Ovary (tissue), 3 donors: ENCODE data around the gene BBS2.

ENCODE experiments used
- EP300 ChIP-seq: sonication (generic); formaldehyde crosslinking; IDR thresholded peaks from one replicate; pipeline ENCODE4 v1.6.1; 2017; ENCODE audit warnings: antibody characterized with exemption
- TF ChIP-seq, protein P1 (sequence below), 3 donors: fragments of 450-650 bp in 2 of 3; fragments of 200-600 bp in 1 of 3; IDR thresholded peaks; one replicate each; pipeline versions ENCODE4 v1.5.1 to v1.8.0; 2016 to 2022; ENCODE audit warnings: antibody characterized with exemption in 3 of 3, mild to moderate bottlenecking in 1 of 3
- donor health status: DM: no; HTN: no; CAD: no.

GRCh38 chr16:56448005-56448404 lies 71.8 kb downstream of the BBS2 start:
- TF ChIP-seq, protein P1, sequence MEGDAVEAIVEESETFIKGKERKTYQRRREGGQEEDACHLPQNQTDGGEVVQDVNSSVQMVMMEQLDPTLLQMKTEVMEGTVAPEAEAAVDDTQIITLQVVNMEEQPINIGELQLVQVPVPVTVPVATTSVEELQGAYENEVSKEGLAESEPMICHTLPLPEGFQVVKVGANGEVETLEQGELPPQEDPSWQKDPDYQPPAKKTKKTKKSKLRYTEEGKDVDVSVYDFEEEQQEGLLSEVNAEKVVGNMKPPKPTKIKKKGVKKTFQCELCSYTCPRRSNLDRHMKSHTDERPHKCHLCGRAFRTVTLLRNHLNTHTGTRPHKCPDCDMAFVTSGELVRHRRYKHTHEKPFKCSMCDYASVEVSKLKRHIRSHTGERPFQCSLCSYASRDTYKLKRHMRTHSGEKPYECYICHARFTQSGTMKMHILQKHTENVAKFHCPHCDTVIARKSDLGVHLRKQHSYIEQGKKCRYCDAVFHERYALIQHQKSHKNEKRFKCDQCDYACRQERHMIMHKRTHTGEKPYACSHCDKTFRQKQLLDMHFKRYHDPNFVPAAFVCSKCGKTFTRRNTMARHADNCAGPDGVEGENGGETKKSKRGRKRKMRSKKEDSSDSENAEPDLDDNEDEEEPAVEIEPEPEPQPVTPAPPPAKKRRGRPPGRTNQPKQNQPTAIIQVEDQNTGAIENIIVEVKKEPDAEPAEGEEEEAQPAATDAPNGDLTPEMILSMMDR (IDR thresholded peaks at IDR 0.05), result no peak
- no peak for TF ChIP-seq EP300
